T-helper 1 cell treated with Interleukin-12 subunit alpha and Interleukin-12 subunit beta and Interleukin-4 antibody, amounts not matched to agents 30 μg/mL and 1 μg/mL, for 36 hours (primary cell): Measurements from ENCODE around the gene NEO1.
"Not testable (repeated sequence)": the region's sequence is repeated elsewhere in the genome, so short reads cannot be mapped to it uniquely, and the experiment has no call there.

Experiments
- H3K27ac Mint-ChIP-seq: one replicate; pipeline ENCODE4 v1.8.0; 2021; ENCODE audit warnings: mild to moderate bottlenecking, mixed read lengths
- H3K27me3 Mint-ChIP-seq: one replicate; pipeline ENCODE4 v1.8.0; 2021; ENCODE audit warnings: low read depth, mixed read lengths
- H3K36me3 Mint-ChIP-seq: one replicate; pipeline ENCODE4 v1.8.0; 2021; ENCODE audit warnings: low read depth, mixed read lengths
- H3K4me1 Mint-ChIP-seq: one replicate; pipeline ENCODE4 v1.8.0; 2021; ENCODE audit warnings: low read depth, mixed read lengths
- H3K4me3 Mint-ChIP-seq: one replicate; pipeline ENCODE4 v1.8.0; 2021; ENCODE audit warnings: mild to moderate bottlenecking, moderate library complexity, mixed read lengths
- H3K9me3 Mint-ChIP-seq: one replicate; pipeline ENCODE4 v1.8.0; 2021; ENCODE audit warnings: mixed read lengths

Gene NEO1

DNA sequence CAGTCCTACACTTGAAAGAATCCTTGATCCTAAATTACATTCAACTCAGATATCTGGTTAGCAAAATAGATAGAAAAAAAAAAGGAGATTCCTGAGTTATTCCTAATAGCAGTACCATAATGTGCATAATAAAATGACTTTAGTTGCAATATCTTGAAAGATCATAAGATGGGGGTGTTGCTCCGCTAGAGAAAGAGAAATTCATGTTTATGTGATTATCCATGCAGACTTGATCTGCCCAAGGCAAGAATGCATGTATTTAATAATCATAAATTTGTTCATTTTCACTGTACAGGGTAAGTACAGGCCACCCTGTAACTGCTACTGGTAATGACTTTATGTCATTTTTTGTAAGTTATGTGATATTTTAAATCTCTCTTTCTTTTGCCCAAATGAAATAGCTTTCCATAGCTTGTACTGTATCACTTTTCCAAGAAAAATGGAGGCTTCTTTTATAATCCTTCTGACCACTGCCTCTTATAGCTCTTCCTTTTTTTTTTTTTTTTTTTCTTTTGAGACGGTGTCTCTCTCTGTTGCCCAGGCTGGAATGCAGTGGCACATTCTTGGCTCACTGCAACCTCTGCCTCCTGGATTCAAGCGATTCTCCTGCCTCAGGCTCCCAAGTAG, 231.9 kb downstream of the NEO1 start:
- Mint-ChIP-seq H3K27ac (no peak overlapping the region), H3K4me1 (no peaks in the 10 kb centered on the region), H3K36me3 (no peaks in the 10 kb centered on the region), H3K9me3 (no peaks in the 10 kb centered on the region), H3K27me3 (no peaks in the 10 kb centered on the region), H3K4me3 (no peak overlapping the region)

DNA sequence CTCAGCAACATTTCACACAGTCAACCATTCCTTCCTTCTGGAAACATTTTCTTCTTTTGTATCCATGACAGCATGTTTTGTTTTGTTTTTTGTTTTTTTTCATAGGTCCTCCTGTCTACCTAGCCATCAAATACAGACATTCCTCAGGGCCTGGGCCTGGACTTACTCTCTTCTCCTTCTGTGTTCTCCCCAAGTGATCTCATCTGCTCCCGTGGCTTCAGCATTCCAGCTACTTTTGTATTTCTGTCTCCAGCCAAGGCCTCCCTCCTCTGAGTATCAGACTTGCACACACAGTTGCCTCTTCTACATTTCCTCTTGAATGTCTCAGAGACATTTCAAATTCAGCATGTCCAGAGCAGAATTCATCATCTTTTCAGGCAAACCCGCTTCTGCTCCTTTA, 234.0 kb downstream of the NEO1 start:
- Mint-ChIP-seq H3K36me3 (no peaks in the 10 kb centered on the region), H3K4me1 (no peaks in the 10 kb centered on the region), H3K27me3 (no peaks in the 10 kb centered on the region), H3K9me3 (no peaks in the 10 kb centered on the region), H3K4me3 (no peak overlapping the region), H3K27ac (no peak overlapping the region)

DNA sequence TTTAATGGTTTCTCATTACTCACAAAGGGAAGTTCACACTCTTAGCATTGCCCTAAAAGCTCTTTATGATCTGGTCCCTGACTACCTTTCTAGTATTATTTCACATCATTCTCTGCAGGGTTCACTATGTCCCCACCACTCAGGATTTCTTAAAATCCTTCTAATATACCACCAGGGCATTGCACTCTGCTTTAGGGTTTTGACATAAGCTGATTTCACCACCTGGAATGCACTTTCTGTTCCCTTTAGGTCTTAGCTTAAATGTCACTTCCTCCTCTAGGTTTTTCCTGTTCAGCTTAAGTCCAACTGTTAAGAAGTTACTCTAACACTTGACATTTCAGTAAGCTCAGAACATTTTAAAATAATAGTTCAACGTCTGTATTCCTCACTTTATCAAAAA, 234.8 kb downstream of the NEO1 start:
- Mint-ChIP-seq H3K4me1 (no peaks in the 10 kb centered on the region), H3K4me3 (no peak overlapping the region), H3K27ac (no peak overlapping the region), H3K36me3 (no peaks in the 10 kb centered on the region), H3K27me3 (no peaks in the 10 kb centered on the region), H3K9me3 (no peaks in the 10 kb centered on the region)

DNA sequence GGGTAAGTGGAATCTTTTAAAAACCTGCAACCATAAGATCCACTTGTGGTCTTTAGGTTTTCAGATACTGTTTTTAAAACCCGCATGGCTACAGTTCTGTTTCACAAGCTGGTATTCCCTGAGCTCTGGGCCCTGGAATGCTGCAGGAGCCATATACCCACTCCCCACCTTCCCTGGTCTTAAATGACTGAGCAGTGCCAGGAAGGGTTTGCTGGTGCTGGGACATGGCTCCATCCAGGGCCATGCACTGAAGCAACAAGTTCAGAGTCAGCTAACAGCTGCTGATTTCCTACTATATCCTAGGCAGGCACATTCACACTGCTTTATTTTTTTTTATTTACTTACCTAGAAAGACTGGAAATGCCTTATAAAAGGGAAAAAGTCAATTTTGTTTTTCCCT, 239.2 kb downstream of the NEO1 start:
- Mint-ChIP-seq H3K27me3 (no peaks in the 10 kb centered on the region), H3K36me3 (no peaks in the 10 kb centered on the region), H3K27ac (no peak overlapping the region), H3K9me3 (no peaks in the 10 kb centered on the region), H3K4me3 (no peak overlapping the region), H3K4me1 (no peaks in the 10 kb centered on the region)

DNA sequence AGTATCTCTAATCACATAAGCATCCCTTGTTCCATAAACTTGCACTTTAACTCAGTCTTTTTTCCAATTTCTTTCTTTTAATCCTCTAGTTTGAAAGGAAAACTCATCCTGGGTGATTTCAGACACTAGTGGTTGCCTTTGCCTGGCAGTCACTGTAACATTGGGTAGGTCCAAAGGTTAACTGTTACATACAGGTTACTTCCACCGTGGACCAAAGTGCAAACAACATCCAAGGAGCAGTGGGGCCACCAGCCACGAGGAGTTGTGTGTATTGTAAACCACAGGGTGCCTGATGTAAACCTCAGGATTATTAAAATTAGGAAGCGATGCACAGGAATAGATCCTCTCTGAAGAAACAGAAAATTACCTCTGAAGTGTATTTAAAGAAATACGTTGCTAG, 241.5 kb downstream of the NEO1 start:
- Mint-ChIP-seq H3K9me3 (no peaks in the 10 kb centered on the region), H3K36me3 (no peaks in the 10 kb centered on the region), H3K27me3 (no peaks in the 10 kb centered on the region), H3K27ac (no peak overlapping the region), H3K4me1 (no peaks in the 10 kb centered on the region), H3K4me3 (no peak overlapping the region)

GRCh38 chr15:73295630-73296286, 243.5 kb downstream of the NEO1 start:
- no peaks in the 10 kb centered on the region for H3K36me3 Mint-ChIP-seq
- H3K4me3 Mint-ChIP-seq: no peak overlapping the region
- no peaks in the 10 kb centered on the region for H3K4me1 Mint-ChIP-seq
- H3K27me3 Mint-ChIP-seq: no peaks in the 10 kb centered on the region
- no peaks in the 10 kb centered on the region for H3K9me3 Mint-ChIP-seq
- no peak overlapping the region for H3K27ac Mint-ChIP-seq

GRCh38 chr15:73296609-73297353, 244.5 kb downstream of the NEO1 start:
- no peaks in the 10 kb centered on the region for H3K9me3 Mint-ChIP-seq

DNA sequence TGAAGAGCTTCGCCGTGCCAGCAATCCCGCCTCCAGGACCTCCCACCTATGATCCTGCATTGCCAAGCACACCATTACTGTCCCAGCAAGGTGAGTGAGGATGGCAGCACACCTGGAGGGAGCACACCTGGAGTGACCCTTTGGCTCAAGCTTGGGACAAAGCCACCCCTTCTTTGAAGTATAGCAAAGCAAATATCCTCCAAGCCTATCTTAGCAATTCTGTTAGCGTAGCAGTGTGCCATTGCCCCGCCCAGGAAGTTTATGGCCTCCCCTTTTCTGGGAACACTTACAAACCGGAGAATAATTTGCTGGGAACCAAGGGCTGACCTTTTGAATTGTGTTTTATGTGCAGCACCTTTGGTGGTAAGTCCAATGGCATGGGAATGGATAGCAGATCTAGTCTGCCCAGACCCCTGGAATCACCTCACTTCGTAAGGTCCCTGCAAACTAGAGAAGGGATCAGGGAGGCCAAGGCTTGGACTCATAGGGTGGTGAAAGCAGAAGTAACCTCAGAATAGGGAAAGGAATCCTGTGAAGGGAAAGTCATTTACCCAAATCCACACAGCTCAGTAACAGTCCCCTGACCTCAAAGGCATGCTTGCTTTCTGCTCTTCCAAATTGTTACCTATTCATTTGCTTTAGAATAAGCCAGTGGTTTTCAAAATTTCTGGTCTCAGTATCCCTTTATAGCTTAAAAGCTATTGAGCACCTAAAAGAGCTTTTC, 246.4 kb downstream of the NEO1 start:
- H3K9me3 Mint-ChIP-seq: no peaks in the 10 kb centered on the region

More at GRCh38 chr15:73296609-73297353, 244.5 kb downstream of the NEO1 start:
- Mint-ChIP-seq H3K27me3 (no peaks in the 10 kb centered on the region), H3K4me1 (no peaks in the 10 kb centered on the region), H3K36me3 (no peaks in the 10 kb centered on the region), H3K27ac (no peak overlapping the region), H3K4me3 (no peak overlapping the region)

DNA sequence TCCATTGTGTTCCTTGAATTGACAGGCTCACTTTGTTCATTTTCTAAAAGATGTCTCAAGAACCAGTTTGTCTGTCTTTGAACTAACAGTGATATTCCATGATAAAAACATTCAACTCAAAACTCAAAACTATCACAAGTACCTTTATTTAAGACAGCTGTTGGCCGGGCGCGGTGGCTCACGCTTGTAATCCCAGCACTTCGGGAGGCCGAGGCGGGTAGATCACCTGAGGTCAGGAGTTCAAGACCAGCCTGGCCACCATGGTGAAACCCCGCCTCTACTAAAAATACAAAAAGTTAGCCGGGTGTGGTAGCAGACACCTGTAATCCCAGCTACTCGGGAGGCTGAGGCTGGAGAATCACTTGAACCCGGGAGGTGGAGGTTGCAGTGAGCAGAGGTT, 248.0 kb downstream of the NEO1 start:
- H3K4me1 Mint-ChIP-seq, H3K4me3 Mint-ChIP-seq, H3K36me3 Mint-ChIP-seq, H3K9me3 Mint-ChIP-seq, H3K27ac Mint-ChIP-seq, H3K27me3 Mint-ChIP-seq: not testable (repeated sequence)

More for the DNA sequence above, 246.4 kb downstream of the NEO1 start:
- H3K27ac Mint-ChIP-seq: no peak overlapping the region
- peaks cover 3% of the 10 kb centered on the region for H3K4me1 Mint-ChIP-seq
- no peaks in the 10 kb centered on the region for H3K36me3 Mint-ChIP-seq
- no peaks in the 10 kb centered on the region for H3K27me3 Mint-ChIP-seq
- no peak overlapping the region for H3K4me3 Mint-ChIP-seq

- Mint-ChIP-seq H3K9me3 (no peaks in the 10 kb centered on the region), H3K36me3 (no peaks in the 10 kb centered on the region), H3K27me3 (no peaks in the 10 kb centered on the region), H3K4me3 (no peak overlapping the region), H3K4me1 (peaks cover 3% of the 10 kb centered on the region), H3K27ac (no peak overlapping the region)
Measured at GRCh38 chr15:73303636-73304035, 251.4 kb downstream of the NEO1 start.

DNA sequence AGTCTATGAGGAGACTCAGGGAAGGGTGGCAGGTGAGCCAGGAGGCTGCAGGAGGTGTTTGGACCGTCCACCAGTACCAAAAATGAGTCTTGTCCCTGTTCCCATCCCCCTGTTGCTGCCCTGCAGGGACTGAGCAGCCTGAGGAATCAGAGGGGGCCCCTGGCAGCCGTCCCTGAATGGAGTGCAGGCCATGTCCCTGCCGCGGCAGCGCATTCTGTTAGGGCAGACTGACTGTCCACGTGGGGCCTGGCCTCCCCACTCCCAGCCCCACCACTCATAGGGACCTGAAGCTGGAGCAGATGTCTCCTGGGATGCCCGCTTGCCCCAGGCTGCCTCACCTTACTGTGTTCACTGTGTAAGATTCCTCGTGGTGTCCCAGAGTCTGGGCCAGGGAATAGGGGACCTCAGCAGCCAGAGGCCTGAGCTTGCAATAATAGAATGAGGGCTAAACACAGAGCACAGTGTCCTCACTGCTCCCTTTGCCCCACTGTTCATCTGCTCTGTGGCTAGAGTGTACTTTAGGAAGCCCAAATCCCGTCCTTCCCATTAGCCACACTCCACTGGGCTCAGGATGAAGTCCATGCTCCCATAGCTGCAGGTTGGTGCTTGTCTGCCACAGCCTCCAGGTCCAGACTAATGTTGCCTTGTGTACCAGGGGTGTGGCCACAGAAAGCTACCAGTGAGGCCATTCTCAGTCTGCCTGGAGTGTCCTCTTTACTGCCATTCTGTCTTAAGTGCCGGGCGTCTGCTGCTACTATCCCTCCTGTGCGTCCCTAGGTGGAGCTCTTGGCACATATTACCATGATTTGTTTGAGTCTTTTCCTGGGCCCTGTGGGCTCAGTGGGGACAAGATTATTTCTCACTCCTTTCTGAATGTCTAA, 253.3 kb downstream of the NEO1 start:
- Mint-ChIP-seq H3K9me3 (no peaks in the 10 kb centered on the region), H3K4me1 (peaks cover 3% of the 10 kb centered on the region), H3K27ac (no peak overlapping the region)

GRCh38 chr15:73308305-73308704, 256.0 kb downstream of the NEO1 start:
- peaks cover 3% of the 10 kb centered on the region for H3K4me1 Mint-ChIP-seq
- H3K36me3 Mint-ChIP-seq: no peaks in the 10 kb centered on the region
- H3K27me3 Mint-ChIP-seq: peaks cover 4% of the 10 kb centered on the region
- no peak overlapping the region for H3K27ac Mint-ChIP-seq
- no peaks in the 10 kb centered on the region for H3K9me3 Mint-ChIP-seq
- no peak overlapping the region for H3K4me3 Mint-ChIP-seq

More for the DNA sequence above, 253.3 kb downstream of the NEO1 start:
- Mint-ChIP-seq H3K27me3 (no peaks in the 10 kb centered on the region), H3K36me3 (no peaks in the 10 kb centered on the region), H3K4me3 (no peak overlapping the region)

DNA sequence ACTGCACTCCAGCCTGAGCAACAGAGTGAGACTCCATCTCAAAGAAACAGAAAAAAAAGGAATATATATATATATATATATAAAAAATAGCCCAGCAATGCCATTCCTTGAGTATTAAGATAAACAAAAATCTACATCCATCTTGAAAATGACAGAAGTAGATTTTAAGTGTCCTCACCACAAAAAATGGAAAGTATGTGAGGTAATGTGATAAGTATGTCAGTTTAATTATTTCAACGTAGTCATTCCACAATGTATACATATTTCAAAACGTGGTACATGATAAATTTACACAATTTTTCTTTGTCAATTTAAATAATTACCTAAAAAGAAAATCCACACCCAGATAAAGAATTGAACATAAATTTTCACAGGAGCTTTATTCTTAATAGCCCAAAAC, 261.6 kb downstream of the NEO1 start:
- H3K36me3 Mint-ChIP-seq: no peaks in the 10 kb centered on the region
- H3K9me3 Mint-ChIP-seq: no peaks in the 10 kb centered on the region
- no peaks in the 10 kb centered on the region for H3K4me1 Mint-ChIP-seq
- peaks cover 15% of the 10 kb centered on the region for H3K27me3 Mint-ChIP-seq
- no peak overlapping the region for H3K4me3 Mint-ChIP-seq
- no peak overlapping the region for H3K27ac Mint-ChIP-seq
